GM18951 (cell line): ENCODE results near the gene IGSF21.

Experiments
- POLR2A ChIP-seq: IDR thresholded peaks from 4 replicates; pipeline ENCODE4 v1.6.1; 2011; ENCODE audit warnings: mild to moderate bottlenecking; ENCODE audit not compliant: insufficient read length, insufficient read depth; ENCODE audit errors: extremely low read depth
- in situ Hi-C: fragments of 300-500 bp; cut with MboI; formaldehyde crosslinking; loops from one replicate; pipeline ENCODE4 v1.12.0; 2022; ENCODE audit warnings: low sequenced_read_pairs, mixed read lengths, inconsistent platforms; ENCODE audit not compliant: unreplicated experiment

IGSF21 gene

DNA sequence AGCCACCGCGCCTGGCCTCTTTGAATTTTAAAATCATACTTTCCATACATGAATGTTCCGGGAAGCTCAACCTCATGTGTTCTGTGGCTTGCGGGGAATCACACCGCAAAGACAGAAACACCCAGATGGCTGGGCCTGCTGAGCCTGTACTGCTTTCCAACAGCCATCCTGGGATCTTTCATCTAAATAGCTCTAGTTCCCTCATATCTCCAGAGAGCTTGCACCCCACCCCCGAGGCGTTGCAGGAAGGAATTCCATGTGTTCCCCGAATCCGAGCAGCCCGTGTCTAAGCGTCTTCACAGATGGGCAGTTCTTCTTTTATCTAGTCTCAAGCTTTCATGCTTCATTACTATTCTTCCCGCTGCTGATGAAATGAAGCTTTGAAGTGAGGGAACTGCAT is 66.4 kb downstream of the IGSF21 start:
- in situ Hi-C loops, result no loop called here
- TF ChIP-seq POLR2A, result no peak

GRCh38 chr1:18175051-18175450 is 67.5 kb downstream of the IGSF21 start:
- TF ChIP-seq POLR2A, result no peak
- in situ Hi-C loops, result no loop called here

DNA sequence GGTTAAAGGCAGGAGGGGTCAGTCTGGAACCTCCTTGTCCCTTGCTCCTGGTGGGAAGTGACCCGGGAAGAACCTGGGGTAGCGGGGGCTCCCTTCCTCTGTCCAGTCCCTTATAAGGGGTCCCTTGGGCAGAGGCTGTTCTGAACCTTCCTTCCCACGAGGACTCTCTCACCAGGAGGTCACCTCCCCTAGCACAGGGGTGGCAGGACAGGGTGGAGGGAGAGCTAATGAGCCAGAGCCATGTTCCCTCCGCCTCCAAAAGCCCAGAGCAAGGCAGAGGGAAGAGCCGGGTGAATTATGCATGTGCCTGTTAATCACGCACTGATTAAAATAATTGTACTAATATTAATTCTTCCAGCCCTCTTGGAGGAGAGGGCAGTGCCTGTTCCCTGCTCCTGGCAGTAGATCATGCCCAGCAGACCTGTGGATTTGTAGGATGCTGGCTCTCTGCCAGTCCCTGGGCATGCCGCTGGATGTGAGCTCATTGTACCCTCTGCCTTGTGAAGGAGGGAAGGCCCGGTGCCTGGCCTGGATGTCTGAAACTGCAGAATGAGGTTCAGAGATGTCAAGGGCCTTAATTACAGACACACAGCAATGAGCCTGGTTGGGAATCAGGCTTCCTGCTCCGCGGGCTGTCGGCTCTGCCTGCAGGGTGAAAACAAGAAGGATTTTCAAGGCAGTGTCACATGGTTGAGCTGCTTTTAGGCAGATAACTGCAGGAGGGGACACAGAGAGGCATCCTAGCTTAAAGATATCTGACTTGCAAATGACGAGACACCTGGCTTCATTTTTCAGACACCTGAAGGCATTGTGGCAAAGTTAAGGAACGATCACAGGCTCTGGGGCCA is 68.2 kb downstream of the IGSF21 start:
- TF ChIP-seq POLR2A, result no peak
- in situ Hi-C loops, result no loop called here

- in situ Hi-C loops, result no loop called here
- no peak for TF ChIP-seq POLR2A
Observed at GRCh38 chr1:18176619-18177018, 69.0 kb downstream of the IGSF21 start.

DNA sequence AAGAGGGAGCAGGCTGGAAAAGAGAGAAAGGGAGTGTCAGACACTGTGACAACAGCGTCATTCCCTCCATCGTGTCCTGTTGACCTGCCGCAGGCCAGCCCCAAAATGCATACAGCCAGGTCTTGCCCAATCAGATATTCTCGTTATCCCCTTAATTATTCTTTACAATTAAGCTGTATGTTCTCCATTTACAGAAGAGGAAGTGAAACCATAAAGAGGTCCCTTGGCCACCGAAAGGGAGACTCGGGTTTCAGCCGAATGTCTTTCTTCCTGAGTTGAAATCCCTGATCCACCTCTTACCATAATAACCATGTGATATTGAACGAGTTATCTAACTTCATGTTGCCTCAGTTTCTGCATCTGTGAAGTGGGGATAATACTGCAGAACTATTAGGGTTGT is 70.5 kb downstream of the IGSF21 start:
- in situ Hi-C loops, result no loop called here
- TF ChIP-seq POLR2A, result no peak

DNA sequence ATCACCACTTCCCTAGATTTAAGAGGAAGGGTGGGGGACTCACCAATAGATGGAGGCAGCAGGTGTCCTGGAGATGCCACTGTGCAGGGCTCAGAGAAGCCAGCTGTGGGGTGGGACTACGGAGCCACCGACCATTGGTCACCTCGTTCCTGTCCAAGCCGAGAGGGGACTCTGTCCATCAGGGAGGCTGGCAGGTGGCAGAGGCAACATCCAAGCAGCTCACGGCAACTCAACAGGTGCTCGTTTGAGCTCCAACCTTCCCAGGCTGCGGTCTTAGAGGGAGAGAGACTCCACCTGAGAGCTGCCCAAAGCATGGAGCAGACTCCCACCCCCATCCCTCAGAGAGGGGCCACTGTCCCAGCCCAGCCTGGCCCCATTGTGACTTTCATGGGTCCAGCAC is 71.4 kb downstream of the IGSF21 start:
- TF ChIP-seq POLR2A, result no peak
- in situ Hi-C loops, result no loop called here

GRCh38 chr1:18182398-18183160 is 75.0 kb downstream of the IGSF21 start:
- TF ChIP-seq POLR2A, result no peak
- in situ Hi-C loops, result no loop called here

- in situ Hi-C loops, result no loop called here
- TF ChIP-seq POLR2A, result no peak
Observed at GRCh38 chr1:18183533-18183932, 75.9 kb downstream of the IGSF21 start.

DNA sequence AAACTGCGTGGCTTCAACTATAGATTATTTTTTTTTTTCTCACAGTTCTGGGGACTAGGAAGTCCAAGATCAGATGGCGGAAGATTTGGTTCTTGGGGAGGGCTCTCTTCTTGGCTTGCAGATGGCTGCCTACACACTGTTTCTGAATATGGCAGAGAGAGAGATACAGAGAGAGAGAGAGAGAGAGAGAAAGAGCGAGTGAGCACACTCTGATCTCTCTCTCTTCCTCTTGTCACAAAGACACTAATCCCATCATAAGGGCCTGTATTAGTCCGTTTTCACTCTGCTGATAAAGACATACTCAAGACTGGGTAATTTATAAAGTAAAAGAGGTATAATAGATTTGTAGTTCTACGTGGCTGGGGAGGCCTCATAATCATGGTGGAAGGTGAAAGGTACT is 79.5 kb downstream of the IGSF21 start:
- TF ChIP-seq POLR2A, result no peak
- in situ Hi-C loops, result no loop called here

GRCh38 chr1:18188820-18189517 is 81.4 kb downstream of the IGSF21 start:
- in situ Hi-C loops, result no loop called here
- no peak for TF ChIP-seq POLR2A

GRCh38 chr1:18190598-18190997 is 83.0 kb downstream of the IGSF21 start:
- no peak for TF ChIP-seq POLR2A
- in situ Hi-C loops, result no loop called here

GRCh38 chr1:18191037-18191436 is 83.4 kb downstream of the IGSF21 start:
- in situ Hi-C loops, result no loop called here
- TF ChIP-seq POLR2A, result no peak

DNA sequence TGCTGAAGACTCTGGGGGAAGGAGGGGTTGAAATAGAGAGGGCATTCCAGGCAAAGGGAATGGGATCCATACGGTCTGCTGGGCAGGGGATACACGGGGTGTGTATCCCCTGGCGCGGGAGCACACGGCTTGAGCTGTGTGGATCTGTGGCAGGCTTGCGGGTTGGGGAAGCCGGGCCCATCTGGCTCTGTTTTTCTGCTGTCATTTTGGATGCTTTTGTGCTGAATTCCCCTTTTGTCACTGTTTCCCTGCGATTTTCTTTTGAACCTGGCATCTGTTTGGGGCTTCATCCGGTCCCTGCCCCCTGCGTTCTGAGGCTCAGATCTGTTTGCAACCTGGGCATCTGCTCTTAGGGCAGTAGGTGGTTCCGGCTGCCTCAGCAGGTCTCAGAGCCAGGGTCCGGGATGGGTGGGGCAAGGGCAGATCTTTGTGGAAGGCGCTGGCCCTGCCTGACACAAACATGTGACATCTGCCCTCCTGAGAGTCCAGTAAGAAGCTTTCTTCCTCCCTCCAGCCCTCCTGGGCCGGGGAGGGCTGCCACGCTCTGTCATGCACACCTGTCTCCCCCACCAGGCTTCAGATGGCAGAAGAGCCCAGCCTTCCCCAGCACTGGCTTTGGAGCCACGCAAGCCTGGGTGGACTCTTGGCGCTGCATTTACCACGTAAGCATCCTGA is 84.0 kb downstream of the IGSF21 start:
- TF ChIP-seq POLR2A, result no peak
- in situ Hi-C loops, result no loop called here

DNA sequence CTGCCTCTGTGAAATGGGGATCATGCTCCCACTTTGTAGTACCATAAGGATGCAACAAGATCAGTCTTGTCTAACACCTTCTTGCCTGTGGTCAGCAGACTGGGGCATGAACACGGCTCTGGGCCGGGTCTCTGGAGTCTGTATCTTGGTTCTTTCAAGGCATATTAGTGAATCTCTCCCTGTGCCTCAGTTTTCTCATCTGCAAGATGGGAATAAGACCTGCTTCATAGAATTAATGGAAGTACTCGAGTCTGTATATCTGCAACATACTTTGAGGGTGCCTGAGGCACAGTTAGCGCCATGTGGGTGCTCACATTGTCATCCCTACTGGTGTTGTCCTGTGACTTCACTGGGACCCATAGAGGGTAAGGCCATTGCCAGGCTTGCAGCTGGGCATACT is 84.6 kb downstream of the IGSF21 start:
- no peak for TF ChIP-seq POLR2A
- in situ Hi-C loops, result no loop called here
